GM18499 (cell line): ENCODE results near the gene OR10D3.
"Not testable (repeated sequence)": the region's sequence is repeated elsewhere in the genome, so short reads cannot be mapped to it uniquely, and the experiment has no call there.

ENCODE experiments used
- ATAC-seq: cut with Tn5 transposase; IDR thresholded peaks from one replicate; pipeline ENCODE4 v1.9.1; 2021; ENCODE audit warnings: moderate number of reproducible peaks; ENCODE audit not compliant: insufficient read depth, unreplicated experiment

OR10D3 gene

GRCh38 chr11:124183068-124183467, at the start of gene OR10D3:
Gene OR10D3, plus strand, starts transcription at chr11:124183345. Its CDS starts 1,925 bp downstream, at chr11:124185270.
- ATAC-seq: no peak

GRCh38 chr11:124143034-124143433, 40.1 kb upstream of the OR10D3 start:
- ATAC-seq: no peak

GRCh38 chr11:124147951-124148350, 35.2 kb upstream of the OR10D3 start:
- no peak for ATAC-seq

GRCh38 chr11:124150684-124151083, 32.5 kb upstream of the OR10D3 start:
- no peak for ATAC-seq

- no peak for ATAC-seq
Observed at GRCh38 chr11:124152770-124153407, 30.3 kb upstream of the OR10D3 start.

GRCh38 chr11:124153821-124154220, 29.3 kb upstream of the OR10D3 start:
- no peak for ATAC-seq

- ATAC-seq: no peak
Observed at GRCh38 chr11:124159481-124159880, 23.7 kb upstream of the OR10D3 start.

GRCh38 chr11:124160986-124161385, 22.2 kb upstream of the OR10D3 start:
- ATAC-seq: no peak

GRCh38 chr11:124167826-124168231, 15.3 kb upstream of the OR10D3 start:
- no peak for ATAC-seq

- ATAC-seq: no peak
Observed at GRCh38 chr11:124168796-124169195, 14.3 kb upstream of the OR10D3 start.

GRCh38 chr11:124170315-124170714, 12.8 kb upstream of the OR10D3 start:
- not testable (repeated sequence) for ATAC-seq

- ATAC-seq: no peak
Observed at GRCh38 chr11:124170801-124171586, 12.2 kb upstream of the OR10D3 start.

GRCh38 chr11:124172101-124172500, 11.0 kb upstream of the OR10D3 start:
- ATAC-seq: no peak

GRCh38 chr11:124172599-124172998, 10.5 kb upstream of the OR10D3 start:
- no peak for ATAC-seq

GRCh38 chr11:124174001-124174583, 9.1 kb upstream of the OR10D3 start:
- ATAC-seq: no peak

- ATAC-seq: no peak
Observed at GRCh38 chr11:124176925-124177715, 6.0 kb upstream of the OR10D3 start.

GRCh38 chr11:124179310-124179709, 3.8 kb upstream of the OR10D3 start:
- ATAC-seq: no peak

- ATAC-seq: no peak
Observed at GRCh38 chr11:124190298-124191139, 7.4 kb downstream of the OR10D3 start.

GRCh38 chr11:124193221-124194010, 10.3 kb downstream of the OR10D3 start:
- ATAC-seq: no peak
